ENCODE data around the gene LPAR3. TPM values are rescaled to one million over a fixed set of nuclear protein-coding genes. Genes with fewer than 3 reads are reported as not detected.

The LPAR3 gene
- total RNA-seq, 4 donors from 2014 or later = 2.2 to 23.6 (median 13.5) TPM; not detected in 1

GRCh38 chr1:84869720-84870119 is 23.3 kb downstream of the LPAR3 start:
- Histone ChIP-seq H3K4me1 (no peaks in the 10 kb centered on the region), H3K27me3 (no peaks in the 10 kb centered on the region), H3K36me3 (no peaks in the 10 kb centered on the region), H3K9me3 (no peaks in the 10 kb centered on the region), H3K4me3 (no peak overlapping the region), H3K27ac (no peak overlapping the region)
- intact Hi-C loops (cut with DNase I; ENCODE audit: low total_unique reads) = no loop called here
- TF ChIP-seq POLR2A (IDR thresholded peaks at IDR 0.05) (no peak), CTCF (IDR thresholded peaks at IDR 0.05) (no peak)
- DNase-seq = no peak

GRCh38 chr1:84862810-84863251 is 30.2 kb downstream of the LPAR3 start:
- no peaks in the 10 kb centered on the region for H3K4me1 ChIP-seq
- TF ChIP-seq CTCF (IDR thresholded peaks at IDR 0.05) = no peak
- TF ChIP-seq POLR2A (IDR thresholded peaks at IDR 0.05) = no peak
- H3K9me3 ChIP-seq = no peaks in the 10 kb centered on the region
- no peak overlapping the region for H3K27ac ChIP-seq
- no peaks in the 10 kb centered on the region for H3K27me3 ChIP-seq
- no peak overlapping the region for H3K4me3 ChIP-seq
- DNase-seq = no peak
- intact Hi-C loops (cut with DNase I; ENCODE audit: low total_unique reads) = no loop called here
- no peaks in the 10 kb centered on the region for H3K36me3 ChIP-seq

GRCh38 chr1:84861988-84862644 is 30.9 kb downstream of the LPAR3 start:
- no peak for TF ChIP-seq POLR2A (IDR thresholded peaks at IDR 0.05)
- no peak for TF ChIP-seq CTCF (IDR thresholded peaks at IDR 0.05)
- DNase-seq = no peak
- H3K36me3 ChIP-seq = no peaks in the 10 kb centered on the region
- H3K4me3 ChIP-seq = no peak overlapping the region
- no peak overlapping the region for H3K27ac ChIP-seq
- no peaks in the 10 kb centered on the region for H3K9me3 ChIP-seq
- no peaks in the 10 kb centered on the region for H3K4me1 ChIP-seq
- intact Hi-C loops (cut with DNase I; ENCODE audit: low total_unique reads) = no loop called here
- no peaks in the 10 kb centered on the region for H3K27me3 ChIP-seq

- TF ChIP-seq POLR2A (IDR thresholded peaks at IDR 0.05) (no peak), CTCF (IDR thresholded peaks at IDR 0.05) (no peak)
- H3K4me1 ChIP-seq = no peaks in the 10 kb centered on the region
- H3K9me3 ChIP-seq = no peaks in the 10 kb centered on the region
- H3K4me3 ChIP-seq = no peak overlapping the region
- H3K36me3 ChIP-seq = no peaks in the 10 kb centered on the region
- no peak for DNase-seq
- no peak overlapping the region for H3K27ac ChIP-seq
- intact Hi-C loops (cut with DNase I; ENCODE audit: low total_unique reads) = no loop called here
- H3K27me3 ChIP-seq = no peaks in the 10 kb centered on the region
Measured at GRCh38 chr1:84861516-84861915, 31.5 kb downstream of the LPAR3 start.

GRCh38 chr1:84859866-84860265 is 33.1 kb downstream of the LPAR3 start:
- no peaks in the 10 kb centered on the region for H3K36me3 ChIP-seq
- no peaks in the 10 kb centered on the region for H3K4me1 ChIP-seq
- intact Hi-C loops (cut with DNase I; ENCODE audit: low total_unique reads) = no loop called here
- H3K27me3 ChIP-seq = no peaks in the 10 kb centered on the region
- H3K27ac ChIP-seq = no peak overlapping the region
- H3K9me3 ChIP-seq = no peaks in the 10 kb centered on the region
- no peak for TF ChIP-seq CTCF (IDR thresholded peaks at IDR 0.05)
- no peak for TF ChIP-seq POLR2A (IDR thresholded peaks at IDR 0.05)
- no peak overlapping the region for H3K4me3 ChIP-seq
- no peak for DNase-seq
